ENCODE data around the gene MPPED1.

DNA sequence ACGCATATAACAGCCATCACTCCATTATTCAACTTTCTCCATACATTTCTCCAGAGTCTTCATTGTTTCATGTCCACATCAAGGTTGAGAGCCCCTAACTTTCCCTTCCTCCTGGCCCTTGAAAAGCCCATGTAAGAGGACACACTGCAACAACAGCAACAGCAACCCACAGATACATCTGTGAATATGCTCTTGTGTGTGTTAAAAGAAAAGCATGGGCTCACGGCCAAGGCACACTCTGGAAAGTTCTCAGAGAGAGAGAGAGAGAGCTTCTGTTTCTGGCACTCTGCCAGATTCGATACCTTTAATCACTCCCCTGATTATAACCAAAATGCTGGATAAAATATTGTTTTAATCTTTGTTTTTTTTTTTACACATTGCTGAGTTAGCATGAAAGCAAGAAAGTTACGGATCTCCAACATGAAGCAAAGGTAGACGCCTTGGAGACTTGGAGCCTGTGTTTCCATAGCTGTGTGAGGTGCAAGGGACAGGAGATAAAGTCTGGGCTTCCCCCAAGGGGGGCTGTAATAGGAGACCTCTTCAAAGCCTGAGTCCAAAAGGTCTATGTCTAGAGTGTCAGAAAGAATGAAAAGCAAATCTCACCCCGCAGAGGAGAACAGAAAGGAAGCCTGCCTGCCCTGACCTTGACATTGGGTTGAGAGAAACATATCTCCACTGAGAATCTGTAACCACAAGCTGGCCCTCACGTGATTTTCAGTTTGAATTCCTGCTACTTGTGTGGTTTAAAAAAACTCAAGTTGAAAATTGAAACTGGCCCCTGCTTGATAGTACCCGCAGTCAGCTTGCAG lies 33.7 kb upstream of the MPPED1 start:
- no peak for TF ChIP-seq POLR2A (IDR thresholded peaks at IDR 0.05)
- TF ChIP-seq, protein P1, sequence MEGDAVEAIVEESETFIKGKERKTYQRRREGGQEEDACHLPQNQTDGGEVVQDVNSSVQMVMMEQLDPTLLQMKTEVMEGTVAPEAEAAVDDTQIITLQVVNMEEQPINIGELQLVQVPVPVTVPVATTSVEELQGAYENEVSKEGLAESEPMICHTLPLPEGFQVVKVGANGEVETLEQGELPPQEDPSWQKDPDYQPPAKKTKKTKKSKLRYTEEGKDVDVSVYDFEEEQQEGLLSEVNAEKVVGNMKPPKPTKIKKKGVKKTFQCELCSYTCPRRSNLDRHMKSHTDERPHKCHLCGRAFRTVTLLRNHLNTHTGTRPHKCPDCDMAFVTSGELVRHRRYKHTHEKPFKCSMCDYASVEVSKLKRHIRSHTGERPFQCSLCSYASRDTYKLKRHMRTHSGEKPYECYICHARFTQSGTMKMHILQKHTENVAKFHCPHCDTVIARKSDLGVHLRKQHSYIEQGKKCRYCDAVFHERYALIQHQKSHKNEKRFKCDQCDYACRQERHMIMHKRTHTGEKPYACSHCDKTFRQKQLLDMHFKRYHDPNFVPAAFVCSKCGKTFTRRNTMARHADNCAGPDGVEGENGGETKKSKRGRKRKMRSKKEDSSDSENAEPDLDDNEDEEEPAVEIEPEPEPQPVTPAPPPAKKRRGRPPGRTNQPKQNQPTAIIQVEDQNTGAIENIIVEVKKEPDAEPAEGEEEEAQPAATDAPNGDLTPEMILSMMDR (IDR thresholded peaks at IDR 0.05), result no peak

Data from esophagus squamous epithelium (tissue), 4 donors.